Sigmoid colon (tissue), 3 donors: ENCODE measurements around the gene CCDC60.

Experiments used
- POLR2A ChIP-seq, 2 donors: fragments of 450-650 bp; IDR thresholded peaks; one replicate each; pipeline ENCODE4 v1.6.1; 2016; ENCODE audit warnings: antibody characterized with exemption in 2 of 2, mild to moderate bottlenecking in 2 of 2, moderate library complexity in 2 of 2
- TF ChIP-seq, protein P1 (sequence below), 4 experiments: fragments of 450-650 bp in 3 of 4; fragments of 200-600 bp in 1 of 4; IDR thresholded peaks; one replicate each; pipeline ENCODE4 v1.5.1; 2016 to 2019; ENCODE audit warnings: antibody characterized with exemption in 4 of 4, mild to moderate bottlenecking in 3 of 4, moderate library complexity in 2 of 4

DNA sequence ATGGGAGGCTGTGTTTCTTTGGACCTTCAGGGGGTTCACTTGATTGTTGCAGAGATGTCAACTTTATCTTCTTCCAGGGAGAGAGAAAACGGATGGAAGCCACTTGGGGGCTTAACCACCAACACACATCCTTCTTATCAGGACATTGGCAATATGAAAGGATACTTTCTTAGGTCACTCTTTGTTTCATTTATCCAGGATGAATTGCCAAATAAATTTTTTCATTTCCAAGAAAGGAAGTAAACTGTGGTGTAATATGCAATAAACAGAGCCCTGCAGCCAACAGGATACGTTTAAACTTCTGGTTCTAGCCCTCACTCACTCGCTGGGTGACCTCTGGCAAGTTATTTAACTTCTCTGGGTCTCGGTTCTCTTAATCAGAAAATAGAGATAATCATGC lies 77.8 kb downstream of the CCDC60 start:
- TF ChIP-seq, protein P1, sequence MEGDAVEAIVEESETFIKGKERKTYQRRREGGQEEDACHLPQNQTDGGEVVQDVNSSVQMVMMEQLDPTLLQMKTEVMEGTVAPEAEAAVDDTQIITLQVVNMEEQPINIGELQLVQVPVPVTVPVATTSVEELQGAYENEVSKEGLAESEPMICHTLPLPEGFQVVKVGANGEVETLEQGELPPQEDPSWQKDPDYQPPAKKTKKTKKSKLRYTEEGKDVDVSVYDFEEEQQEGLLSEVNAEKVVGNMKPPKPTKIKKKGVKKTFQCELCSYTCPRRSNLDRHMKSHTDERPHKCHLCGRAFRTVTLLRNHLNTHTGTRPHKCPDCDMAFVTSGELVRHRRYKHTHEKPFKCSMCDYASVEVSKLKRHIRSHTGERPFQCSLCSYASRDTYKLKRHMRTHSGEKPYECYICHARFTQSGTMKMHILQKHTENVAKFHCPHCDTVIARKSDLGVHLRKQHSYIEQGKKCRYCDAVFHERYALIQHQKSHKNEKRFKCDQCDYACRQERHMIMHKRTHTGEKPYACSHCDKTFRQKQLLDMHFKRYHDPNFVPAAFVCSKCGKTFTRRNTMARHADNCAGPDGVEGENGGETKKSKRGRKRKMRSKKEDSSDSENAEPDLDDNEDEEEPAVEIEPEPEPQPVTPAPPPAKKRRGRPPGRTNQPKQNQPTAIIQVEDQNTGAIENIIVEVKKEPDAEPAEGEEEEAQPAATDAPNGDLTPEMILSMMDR (IDR thresholded peaks at IDR 0.05), result no peak
- no peak for TF ChIP-seq POLR2A (IDR thresholded peaks at IDR 0.05)
